Fibroblast of skin of right quadriceps (primary cell): Measurements from ENCODE around the gene YBEY.

Experiments used
- DNase-seq: peaks from one replicate; pipeline ENCODE4 v3.0.0-alpha.2; 2013

The YBEY gene

GRCh38 chr21:46265736-46266525 lies 20.2 kb upstream of the YBEY start:
- DNase-seq, result no peak

GRCh38 chr21:46266946-46267345 lies 19.2 kb upstream of the YBEY start:
- DNase-seq, result no peak

GRCh38 chr21:46268371-46268770 lies 17.8 kb upstream of the YBEY start:
- DNase-seq, result no peak

- no peak for DNase-seq
Observed at GRCh38 chr21:46269466-46269865, 16.7 kb upstream of the YBEY start.

- no peak for DNase-seq
Observed at GRCh38 chr21:46273341-46273740, 12.8 kb upstream of the YBEY start.

GRCh38 chr21:46274797-46275390 lies 11.2 kb upstream of the YBEY start:
- no peak for DNase-seq

GRCh38 chr21:46284077-46284644 lies 2.0 kb upstream of the YBEY start:
- no peak for DNase-seq

- DNase-seq, result no peak
Observed at GRCh38 chr21:46284733-46285132, 1.4 kb upstream of the YBEY start.

- no peak for DNase-seq
Observed at GRCh38 chr21:46285206-46285661, 908 bp upstream of the YBEY start, which contains the start of gene MCM3AP. Gene MCM3AP, minus strand, starts transcription at chr21:46285611. Its CDS starts 325 bp downstream, at chr21:46285286.

GRCh38 chr21:46286648-46287002 lies 483 bp downstream of the YBEY start:
- DNase-seq, result no peak

GRCh38 chr21:46287541-46287940 lies 1.4 kb downstream of the YBEY start:
- no peak for DNase-seq

- DNase-seq, result no peak
Observed at GRCh38 chr21:46289655-46290179, 3.6 kb downstream of the YBEY start.

- no peak for DNase-seq
Observed at GRCh38 chr21:46291561-46291960, 5.4 kb downstream of the YBEY start.

GRCh38 chr21:46294647-46295176 lies 8.6 kb downstream of the YBEY start:
- peak; percentile 59 for DNase-seq

- DNase-seq, result peak; percentile 84
Observed at GRCh38 chr21:46295177-46295770, 9.1 kb downstream of the YBEY start.

GRCh38 chr21:46295996-46296752 lies 10.0 kb downstream of the YBEY start:
- peak; percentile 88 for DNase-seq

GRCh38 chr21:46297338-46298271 lies 11.5 kb downstream of the YBEY start:
- peak; percentile 32 for DNase-seq

- no peak for DNase-seq
Observed at GRCh38 chr21:46299167-46299566, 13.0 kb downstream of the YBEY start.

- no peak for DNase-seq
Observed at GRCh38 chr21:46301759-46302158, 15.6 kb downstream of the YBEY start.

- DNase-seq, result no peak
Observed at GRCh38 chr21:46304437-46304836, 18.3 kb downstream of the YBEY start.

- DNase-seq, result no peak
Observed at GRCh38 chr21:46304955-46305354, 18.8 kb downstream of the YBEY start.
